GM12874 (cell line): ENCODE data around the gene TTYH3.

Experiments used
- CTCF ChIP-seq: IDR thresholded peaks from 2 replicates; pipeline ENCODE4 v1.5.1; 2011; ENCODE audit warnings: low read depth, mild to moderate bottlenecking, control low read depth, low read length, moderate library complexity; ENCODE audit not compliant: insufficient read depth

Gene TTYH3

GRCh38 chr7:2605608-2606538 is 25.9 kb upstream of the TTYH3 start:
- TF ChIP-seq CTCF: no peak

GRCh38 chr7:2606539-2606936 is 25.2 kb upstream of the TTYH3 start:
- TF ChIP-seq CTCF: no peak

- no peak for TF ChIP-seq CTCF
These were observed 24.5 kb upstream of the TTYH3 start for GRCh38 chr7:2607122-2607922.

- no peak for TF ChIP-seq CTCF
These were observed 23.6 kb upstream of the TTYH3 start for GRCh38 chr7:2607923-2608904.

GRCh38 chr7:2608921-2609411 is 22.8 kb upstream of the TTYH3 start:
- peak; percentile 42; the same call in 1 of the 2 replicates for TF ChIP-seq CTCF

- no peak for TF ChIP-seq CTCF
These were observed 21.3 kb upstream of the TTYH3 start for GRCh38 chr7:2610466-2610865.

GRCh38 chr7:2610898-2611297 is 20.9 kb upstream of the TTYH3 start:
- TF ChIP-seq CTCF: no peak
